HG02798 (cell line): ENCODE measurements around the gene VASH2.
"Not testable (repeated sequence)": the region's sequence is repeated elsewhere in the genome, so short reads cannot be mapped to it uniquely, and the experiment has no call there.

Experiments used
- ATAC-seq: cut with Tn5 transposase; IDR thresholded peaks from one replicate; pipeline ENCODE4 v1.9.1; 2021; ENCODE audit warnings: mild to moderate bottlenecking; ENCODE audit not compliant: unreplicated experiment, poor library complexity

VASH2 gene

GRCh38 chr1:212950243-212951125, at the start of gene VASH2:
Gene VASH2 (plus strand): TSS chr1:212950541. CDS start chr1:212951543, 1,002 bp downstream.
- peak; percentile 96 for ATAC-seq

- no peak for ATAC-seq
Measured at GRCh38 chr1:212901290-212901689, 49.1 kb upstream of the VASH2 start.

DNA sequence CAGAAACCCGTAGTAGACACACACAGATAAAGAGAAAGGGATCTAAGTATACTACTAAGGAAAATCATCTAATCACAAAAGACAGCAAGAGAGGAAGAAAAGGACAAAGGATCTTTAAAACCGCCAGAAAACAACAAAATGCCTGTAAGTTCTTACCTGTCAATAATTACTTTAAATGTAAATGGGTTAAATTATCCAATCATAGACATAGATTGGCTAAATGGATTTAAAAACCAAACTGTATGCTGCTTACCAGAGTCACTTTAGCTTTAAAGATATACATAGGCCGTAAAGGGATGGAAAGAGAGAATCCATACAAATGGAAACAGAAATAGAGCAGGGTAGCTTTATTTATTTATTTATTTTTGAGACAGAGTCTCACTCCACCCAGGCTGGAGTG, 48.3 kb upstream of the VASH2 start:
- ATAC-seq, result no peak

- no peak for ATAC-seq
Measured at GRCh38 chr1:212903664-212904063, 46.7 kb upstream of the VASH2 start.

DNA sequence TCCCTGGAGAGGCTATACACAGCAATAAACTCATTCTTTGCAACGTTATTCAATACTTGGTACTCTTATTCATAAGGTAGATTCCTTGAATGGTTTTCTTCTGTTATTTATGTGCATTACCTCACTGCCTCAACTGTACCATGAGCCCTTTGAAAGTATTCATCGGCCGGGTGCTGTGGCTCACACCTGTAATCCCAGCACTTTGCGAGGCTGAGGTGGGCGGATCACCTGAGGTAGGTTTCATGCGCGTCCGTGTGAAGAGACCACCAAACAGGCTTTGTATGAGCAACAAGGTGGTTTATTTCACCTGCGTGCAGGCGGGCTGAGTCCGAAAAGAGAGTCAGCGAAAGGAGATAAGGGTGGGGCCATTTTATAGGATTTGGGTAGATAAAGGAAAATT, 42.3 kb upstream of the VASH2 start:
- not testable (repeated sequence) for ATAC-seq

DNA sequence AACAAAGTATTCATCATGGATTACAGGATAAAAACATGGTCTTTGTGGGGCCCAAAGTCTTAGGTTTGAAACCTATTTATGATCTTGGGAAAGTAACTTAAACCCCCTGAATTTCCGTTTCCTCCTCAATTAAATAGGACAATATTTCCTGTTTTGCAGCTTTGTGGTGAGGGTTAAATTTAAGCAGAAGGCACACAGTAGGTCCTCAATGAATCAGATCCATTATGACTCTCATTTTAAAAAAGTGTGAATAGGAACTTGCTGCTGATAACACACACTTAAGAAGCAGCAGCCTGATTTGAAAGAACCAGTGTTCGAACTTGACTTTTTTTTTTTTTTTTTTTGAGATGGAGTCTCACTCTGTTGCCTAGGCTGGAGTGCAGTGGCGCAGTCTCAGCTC, 41.4 kb upstream of the VASH2 start:
- ATAC-seq, result no peak

- no peak for ATAC-seq
Measured at GRCh38 chr1:212909652-212910063, 40.7 kb upstream of the VASH2 start.

DNA sequence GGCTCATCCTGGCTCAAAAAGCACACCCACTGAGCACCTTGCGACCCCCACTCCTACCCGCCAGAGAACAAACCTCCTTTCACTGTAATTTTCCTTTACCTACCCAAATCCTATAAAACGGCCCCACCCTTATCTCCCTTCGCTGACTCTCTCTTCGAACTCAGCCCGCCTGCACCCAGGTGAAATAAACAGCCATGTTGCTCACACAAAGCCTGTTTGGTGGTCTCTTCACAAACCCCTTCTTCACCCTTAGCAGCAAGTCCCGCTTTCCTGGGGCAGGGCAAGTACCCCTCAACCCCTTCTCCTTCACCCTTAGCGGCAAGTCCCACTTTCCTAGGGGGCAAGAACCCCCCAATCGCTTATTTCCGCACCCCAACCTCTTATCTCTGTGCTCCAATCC, 40.1 kb upstream of the VASH2 start:
- not testable (repeated sequence) for ATAC-seq

DNA sequence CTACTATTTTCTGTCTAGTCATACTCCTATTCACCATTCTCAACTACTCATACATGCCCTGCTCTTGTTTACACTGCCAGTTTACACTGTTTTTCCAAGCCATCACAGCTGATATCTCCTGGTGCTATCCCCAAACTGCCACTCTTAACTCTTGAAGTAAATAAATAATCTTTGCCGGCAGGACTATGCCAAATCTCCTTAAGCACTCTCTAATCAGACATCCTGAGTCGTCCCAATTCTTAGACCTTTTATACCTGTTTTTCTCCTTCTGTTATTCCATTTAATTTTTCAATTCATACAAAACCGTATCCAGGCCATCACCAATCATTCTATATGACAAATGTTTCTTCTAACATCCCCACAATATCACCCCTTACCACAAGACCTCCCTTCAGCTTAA, 36.7 kb upstream of the VASH2 start:
- not testable (repeated sequence) for ATAC-seq

GRCh38 chr1:212914110-212914509, 36.2 kb upstream of the VASH2 start:
- not testable (repeated sequence) for ATAC-seq

DNA sequence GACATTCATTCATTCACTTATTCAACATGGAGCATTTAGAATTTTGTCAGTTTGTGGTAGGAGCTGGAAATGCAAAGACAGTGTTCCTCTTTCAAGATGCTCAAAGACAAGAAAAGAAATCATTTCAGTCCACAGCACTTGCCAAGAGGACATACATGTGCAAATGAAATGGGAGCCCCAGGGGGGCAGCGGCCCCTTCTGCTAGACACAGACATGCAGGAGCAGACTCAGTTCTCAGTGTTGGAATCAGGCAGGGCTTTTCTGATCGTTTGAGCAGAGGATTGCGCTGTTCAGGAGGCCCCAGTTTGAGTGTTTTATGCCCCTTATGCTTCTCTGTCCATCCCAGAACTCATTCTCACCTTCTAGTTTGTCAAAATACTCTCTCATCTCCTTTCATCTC, 35.6 kb upstream of the VASH2 start:
- no peak for ATAC-seq

DNA sequence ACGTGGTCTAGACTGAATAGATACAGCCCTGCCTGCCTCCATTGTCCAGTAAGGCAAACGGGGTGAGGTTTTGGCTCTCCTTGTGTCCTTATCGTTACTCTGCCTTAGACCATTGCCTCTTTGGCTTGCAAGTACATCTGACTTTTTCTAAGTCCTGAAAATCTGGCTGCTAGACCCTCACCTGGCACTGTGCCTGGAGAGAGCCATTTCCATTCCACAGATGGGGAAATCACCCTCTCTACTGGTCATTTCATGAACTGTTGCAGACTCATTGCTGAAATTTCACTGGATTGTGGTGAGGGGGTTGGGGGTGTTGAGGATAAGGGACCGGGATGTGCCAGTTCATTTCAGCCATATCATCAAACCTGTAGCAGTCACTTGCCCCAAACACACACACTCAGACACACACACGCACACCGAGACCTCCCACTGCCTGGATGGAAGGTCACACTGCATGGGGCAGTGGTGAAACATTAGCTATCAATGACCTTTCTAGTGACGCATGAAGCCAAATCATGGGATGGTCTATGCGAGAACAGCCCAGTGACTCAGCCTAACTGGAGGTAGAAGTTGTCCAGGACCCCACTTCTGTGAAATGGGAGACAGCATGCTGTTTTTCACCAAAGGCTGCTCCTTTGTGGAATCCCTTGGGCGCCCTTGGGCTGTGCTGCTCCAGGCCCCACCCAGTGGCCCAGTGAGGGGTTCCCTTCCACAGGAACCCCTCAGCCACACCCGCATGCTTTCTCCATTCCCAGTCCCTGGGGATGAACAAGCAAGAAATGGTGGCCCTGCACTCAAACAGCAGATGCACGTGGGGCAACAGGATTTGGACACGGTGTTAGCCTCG, 34.9 kb upstream of the VASH2 start:
- no peak for ATAC-seq

DNA sequence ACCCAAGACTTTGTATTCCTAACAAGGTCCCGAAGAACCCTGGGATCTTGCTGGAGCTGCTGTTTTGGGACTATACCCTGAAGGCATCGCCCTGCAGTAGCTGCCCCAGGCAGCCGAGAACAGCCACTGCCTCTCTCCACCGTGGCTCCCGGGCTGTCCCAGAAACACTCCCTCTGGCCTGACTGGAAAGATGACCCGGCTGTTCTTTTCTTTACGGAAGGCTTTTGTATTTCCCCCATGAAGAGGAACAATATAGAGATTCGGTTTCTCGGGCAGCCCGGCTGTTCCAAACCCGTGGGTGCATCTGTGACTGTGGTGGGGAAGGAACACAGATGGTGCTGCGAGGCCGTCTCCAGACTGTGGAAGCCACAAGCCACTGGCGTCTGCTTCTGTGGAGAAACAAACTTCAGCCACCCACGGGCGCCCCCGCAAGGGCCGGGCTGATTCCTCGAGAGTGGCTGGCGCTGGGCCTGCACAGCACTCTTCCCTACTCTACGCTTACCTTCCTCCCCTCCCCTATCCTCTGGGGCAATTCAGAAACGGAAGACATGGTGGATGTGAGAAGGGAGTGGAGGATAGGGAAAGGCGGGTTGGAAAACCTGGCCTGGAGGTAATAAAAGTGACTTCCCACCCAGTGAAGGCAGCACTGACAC, 33.7 kb upstream of the VASH2 start:
- peak; percentile 48 for ATAC-seq

GRCh38 chr1:212917134-212917485, 33.2 kb upstream of the VASH2 start:
- ATAC-seq, result no peak

DNA sequence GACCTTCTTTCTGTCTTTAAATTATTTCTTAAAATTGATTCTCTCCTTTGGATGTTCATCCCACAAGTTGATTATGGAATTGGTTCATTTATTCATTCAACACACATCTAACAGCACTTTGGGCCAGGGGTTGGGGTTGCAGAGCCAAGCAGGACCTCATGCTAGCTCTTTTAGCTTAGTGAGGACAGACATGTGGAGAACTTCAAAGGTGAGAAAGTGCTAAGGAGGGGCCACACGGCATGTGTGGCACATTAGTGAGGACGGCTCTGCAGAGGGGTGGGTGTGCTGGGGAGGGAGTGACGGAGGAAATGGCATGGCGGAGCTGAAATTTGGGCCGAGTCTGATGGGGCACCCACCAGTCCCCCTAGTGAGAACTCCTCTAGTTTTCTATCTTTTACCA, 32.5 kb upstream of the VASH2 start:
- no peak for ATAC-seq

- ATAC-seq, result no peak
Measured at GRCh38 chr1:212918824-212919223, 31.5 kb upstream of the VASH2 start.

DNA sequence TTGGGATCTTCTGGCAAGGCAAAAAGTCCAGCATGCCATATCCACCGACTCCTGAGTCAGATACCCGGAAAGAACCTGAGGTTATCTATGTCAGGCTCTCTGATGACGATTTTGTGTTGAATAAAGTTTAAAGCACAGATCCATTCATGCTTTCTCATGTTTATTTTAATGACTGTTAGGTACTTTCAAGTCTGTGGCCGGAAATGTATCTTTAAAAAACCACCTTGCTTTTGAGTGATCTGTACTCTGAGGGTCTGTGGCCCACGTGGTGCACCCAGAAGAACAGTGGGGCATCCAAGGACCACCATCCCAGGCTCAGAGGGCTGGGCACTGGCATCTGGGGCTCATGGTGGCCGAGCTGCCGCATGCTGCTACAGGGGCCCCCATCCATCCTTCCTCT, 30.1 kb upstream of the VASH2 start:
- ATAC-seq, result no peak

DNA sequence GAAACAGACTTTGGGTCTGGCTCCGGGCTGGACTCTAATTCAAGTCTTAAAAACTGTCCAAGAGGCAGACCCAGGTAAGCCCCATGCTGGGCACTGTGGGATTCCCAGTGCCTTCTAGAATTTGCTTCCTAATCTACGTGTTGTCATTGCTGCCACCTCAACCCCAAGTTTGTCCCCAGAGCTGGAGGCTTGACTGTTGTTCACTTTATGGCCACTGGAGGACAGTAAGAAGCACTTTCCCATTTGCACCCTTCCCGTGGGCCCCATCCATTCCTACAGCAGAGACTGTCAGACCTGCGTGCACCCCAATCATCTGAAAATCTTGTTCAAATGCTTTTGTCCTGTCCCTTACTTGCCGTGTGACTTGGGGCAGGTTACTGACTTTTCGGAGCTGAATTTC, 29.4 kb upstream of the VASH2 start:
- ATAC-seq, result no peak

DNA sequence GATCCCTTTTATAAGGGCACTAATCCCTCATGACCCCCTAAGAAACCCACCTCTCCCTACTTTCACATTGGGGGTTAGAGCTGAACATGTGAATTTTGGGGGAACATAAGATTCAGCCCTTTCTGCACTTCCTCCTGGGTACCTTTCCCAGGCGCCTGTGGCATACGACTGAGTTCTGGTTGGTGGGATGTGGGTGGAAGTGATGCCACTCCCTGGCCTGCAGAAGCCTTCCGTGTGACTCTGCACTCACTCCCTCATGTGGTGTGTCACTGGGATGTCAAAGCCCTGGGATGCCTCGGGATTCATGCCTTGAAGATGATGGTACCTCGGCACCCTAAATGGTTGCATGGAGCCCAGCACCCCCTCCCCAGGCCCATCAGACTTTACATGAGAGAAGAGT, 28.3 kb upstream of the VASH2 start:
- ATAC-seq, result no peak

GRCh38 chr1:212926372-212926771, 24.0 kb upstream of the VASH2 start:
- no peak for ATAC-seq
